Measurements from ENCODE around the gene PPP5C.
"Not testable (repeated sequence)": the region's sequence is repeated elsewhere in the genome, so short reads cannot be mapped to it uniquely, and the experiment has no call there.

The PPP5C gene

GRCh38 chr19:46415804-46416709 lies 69.2 kb downstream of the PPP5C start:
- Histone ChIP-seq H3K4me3 (peak overlapping the region; percentile 2 to 30 (median 17)), H3K27ac (peak overlapping the region in 3 of 21 experiments; percentile 2 to 16 (median 13))

- Histone ChIP-seq H3K4me3 (no peak overlapping the region), H3K27ac (no peak overlapping the region)
Observed at GRCh38 chr19:46420056-46420455, 73.2 kb downstream of the PPP5C start.

GRCh38 chr19:46422344-46422743 lies 75.5 kb downstream of the PPP5C start:
- Histone ChIP-seq H3K4me3 (no peak overlapping the region), H3K27ac (no peak overlapping the region)

DNA sequence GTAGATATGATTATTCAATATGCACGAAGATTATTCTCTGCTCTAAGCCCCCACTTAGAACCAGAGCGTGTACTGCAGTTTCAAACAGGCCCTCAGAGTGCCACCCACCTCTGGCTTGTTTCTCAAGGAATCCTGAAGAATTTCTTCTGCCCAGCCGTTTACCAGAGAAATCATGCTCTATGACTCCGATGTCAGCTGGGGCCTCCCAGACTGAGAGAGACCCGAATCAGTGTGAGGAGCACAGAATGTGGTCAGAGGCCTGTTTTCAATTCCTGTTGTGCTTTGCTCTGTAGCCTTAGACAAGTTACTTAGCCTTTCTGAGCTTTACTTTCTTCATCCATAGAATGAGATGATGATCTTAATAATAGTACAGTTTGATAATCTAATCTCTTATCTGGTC lies 76.3 kb downstream of the PPP5C start:
- Histone ChIP-seq H3K4me3 (no peak overlapping the region), H3K27ac (no peak overlapping the region)

GRCh38 chr19:46426035-46426505 lies 79.2 kb downstream of the PPP5C start:
- peak overlapping the region in 4 of 7 experiments; percentile 12 to 22 (median 14) for H3K4me3 ChIP-seq
- no peak overlapping the region for H3K27ac ChIP-seq

GRCh38 chr19:46426506-46427162 lies 79.7 kb downstream of the PPP5C start:
- H3K27ac ChIP-seq: no peak overlapping the region
- H3K4me3 ChIP-seq: peak overlapping the region in 4 of 7 experiments; percentile 12 to 22 (median 14)

DNA sequence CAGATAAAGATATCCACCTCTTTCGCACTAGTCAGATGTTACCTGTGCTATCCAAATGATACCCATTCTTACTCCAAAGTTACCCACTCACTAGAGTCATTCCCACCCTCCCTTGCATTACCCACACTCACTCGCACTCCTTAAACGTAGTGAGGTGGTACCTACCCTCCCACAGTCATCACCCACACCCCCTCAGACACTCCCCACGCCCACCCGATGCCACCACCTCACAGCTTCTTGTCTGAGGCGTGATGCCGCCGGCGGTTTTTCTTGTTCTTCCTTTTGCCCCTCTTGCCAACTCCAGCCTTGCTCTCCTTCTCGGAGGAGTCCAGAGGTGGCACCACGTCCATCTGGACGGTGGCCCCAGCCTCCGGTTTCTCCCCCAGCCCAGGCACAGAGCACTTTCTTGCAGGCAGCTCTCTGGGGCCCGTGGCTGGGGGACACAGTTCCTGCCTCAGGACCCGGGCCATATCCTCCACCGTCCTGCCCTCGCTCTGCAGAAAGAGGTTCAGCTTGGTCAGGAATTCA lies 80.7 kb downstream of the PPP5C start:
- Histone ChIP-seq H3K4me3 (no peak overlapping the region), H3K27ac (no peak overlapping the region)

GRCh38 chr19:46428239-46429135 lies 81.6 kb downstream of the PPP5C start, which contains the start of gene PNMA8C:
Gene PNMA8C, minus strand, starts transcription at chr19:46428936. Its CDS starts 577 bp downstream, at chr19:46428359.
- Histone ChIP-seq H3K4me3 (no peak within 1 kb of the TSS), H3K27ac (no peak within 1 kb of the TSS)

DNA sequence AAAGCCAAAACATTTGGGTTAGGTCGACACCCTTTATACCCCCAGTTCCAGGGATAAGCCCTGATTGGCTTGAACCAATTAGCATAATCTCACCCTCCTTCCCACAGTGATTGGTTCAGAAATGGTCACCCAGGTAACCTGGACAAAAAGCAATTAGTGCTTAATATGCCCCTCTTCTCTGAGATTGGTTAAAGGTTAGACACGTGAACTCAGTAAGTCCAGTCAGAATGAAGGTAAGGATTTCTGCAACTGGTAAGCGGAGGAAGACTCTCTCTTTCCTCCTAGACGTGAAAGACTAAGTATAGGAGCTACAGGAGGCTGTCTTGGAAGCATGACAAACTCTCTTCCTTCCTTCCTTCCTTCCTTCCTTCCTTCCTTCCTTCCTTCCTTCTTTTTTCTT lies 83.1 kb downstream of the PPP5C start:
- H3K27ac ChIP-seq: no peak overlapping the region
- H3K4me3 ChIP-seq: no peak overlapping the region

DNA sequence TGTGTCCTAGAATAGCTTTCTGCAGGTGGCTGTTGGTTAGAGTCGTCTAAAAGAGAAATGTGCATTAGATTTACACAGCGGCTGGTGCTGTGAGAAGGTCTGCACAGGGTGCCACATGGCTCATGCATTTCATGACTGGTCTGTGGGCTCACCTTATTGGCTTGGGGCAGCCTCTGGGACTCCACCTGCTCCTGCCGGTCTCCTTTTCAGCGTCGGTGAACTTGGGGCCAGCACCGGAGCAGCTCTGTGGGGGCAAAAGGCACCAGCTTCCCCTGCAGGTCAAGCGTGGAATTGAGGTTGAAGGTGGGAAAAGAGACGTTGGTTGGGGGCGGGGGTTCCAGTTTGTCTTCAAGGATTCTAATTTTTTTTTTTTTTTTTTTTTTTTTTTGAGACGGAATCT lies 84.9 kb downstream of the PPP5C start:
- no peak overlapping the region for H3K4me3 ChIP-seq
- no peak overlapping the region for H3K27ac ChIP-seq

DNA sequence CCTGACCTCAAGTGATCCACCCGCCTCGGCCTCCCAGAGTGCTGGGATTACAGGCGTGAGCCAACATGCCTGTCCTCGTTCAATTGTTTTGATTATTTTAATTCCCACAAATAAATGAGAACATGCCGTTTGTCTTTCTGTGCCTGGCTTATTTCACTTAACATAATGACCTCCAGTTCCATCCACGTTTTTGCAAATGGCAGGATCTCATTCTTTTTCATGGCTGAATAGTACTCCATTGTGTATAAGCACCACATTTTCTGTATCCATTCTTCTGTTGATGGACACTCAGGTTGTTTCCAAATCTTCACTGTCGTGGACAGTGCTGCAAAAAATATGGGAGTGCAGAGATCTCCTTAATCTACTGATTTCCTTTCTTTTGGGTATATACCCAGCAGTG lies 86.6 kb downstream of the PPP5C start:
- not testable (repeated sequence) for H3K4me3 ChIP-seq, H3K27ac ChIP-seq

GRCh38 chr19:46435009-46435408 lies 88.1 kb downstream of the PPP5C start:
- no peak overlapping the region for H3K4me3 ChIP-seq
- H3K27ac ChIP-seq: no peak overlapping the region

- H3K4me3 ChIP-seq, H3K27ac ChIP-seq: not testable (repeated sequence)
Observed at GRCh38 chr19:46435689-46436088, 88.8 kb downstream of the PPP5C start.
